GM21528 (cell line): ENCODE measurements around the gene STRIP2.
"Not testable (repeated sequence)": the region's sequence is repeated elsewhere in the genome, so short reads cannot be mapped to it uniquely, and the experiment has no call there.

Experiments
- ATAC-seq: cut with Tn5 transposase; IDR thresholded peaks from one replicate; pipeline ENCODE4 v1.9.1; 2021; ENCODE audit warnings: mild to moderate bottlenecking, moderate library complexity; ENCODE audit not compliant: unreplicated experiment, low FRiP score

The STRIP2 gene

DNA sequence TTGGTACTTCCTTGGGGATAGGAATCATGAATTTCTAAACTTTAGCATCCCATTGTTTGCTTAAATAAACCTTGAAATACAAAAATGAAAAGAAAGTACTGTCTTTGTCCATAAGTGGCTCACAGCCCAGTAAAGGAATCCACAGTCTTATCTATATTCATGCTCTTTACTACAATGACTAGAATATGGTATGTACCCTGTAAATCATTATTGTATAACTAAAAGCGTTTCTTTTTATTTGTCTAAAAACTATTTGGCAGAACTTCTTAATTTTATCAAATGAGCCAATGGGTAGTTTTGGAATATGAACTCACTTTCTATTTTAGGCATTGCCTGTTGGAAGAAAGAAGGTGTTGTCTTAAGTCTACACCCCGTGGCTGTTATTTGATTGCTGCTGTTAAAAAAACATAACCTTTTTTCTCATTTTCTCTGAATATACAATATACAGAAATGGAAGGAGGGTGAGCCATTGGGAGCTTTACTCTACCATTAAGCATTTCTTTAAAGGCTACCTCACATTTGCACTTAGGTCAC lies 12.4 kb upstream of the STRIP2 start:
- ATAC-seq: no peak

DNA sequence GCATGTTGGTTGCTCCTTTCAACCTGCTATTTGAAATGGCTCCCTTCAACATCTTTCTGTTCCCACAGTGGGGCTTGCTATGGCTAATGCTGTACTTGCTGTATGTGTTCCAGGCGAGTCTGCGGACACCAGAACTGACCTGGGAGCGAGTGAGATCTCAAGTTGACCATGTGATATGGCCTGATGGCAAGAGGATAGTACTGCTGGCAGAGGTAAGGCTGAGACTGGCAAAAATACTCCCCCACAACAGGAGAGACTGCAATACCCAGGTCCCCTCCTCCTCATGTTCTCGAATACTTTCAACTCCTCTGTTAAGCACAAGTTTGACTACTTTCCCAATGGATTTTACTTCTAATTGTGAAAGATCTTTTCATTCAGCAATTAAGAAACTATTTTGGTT lies 11.5 kb upstream of the STRIP2 start:
- ATAC-seq: no peak

- ATAC-seq: no peak
Observed at GRCh38 chr7:129423700-129424410, 10.4 kb upstream of the STRIP2 start.

DNA sequence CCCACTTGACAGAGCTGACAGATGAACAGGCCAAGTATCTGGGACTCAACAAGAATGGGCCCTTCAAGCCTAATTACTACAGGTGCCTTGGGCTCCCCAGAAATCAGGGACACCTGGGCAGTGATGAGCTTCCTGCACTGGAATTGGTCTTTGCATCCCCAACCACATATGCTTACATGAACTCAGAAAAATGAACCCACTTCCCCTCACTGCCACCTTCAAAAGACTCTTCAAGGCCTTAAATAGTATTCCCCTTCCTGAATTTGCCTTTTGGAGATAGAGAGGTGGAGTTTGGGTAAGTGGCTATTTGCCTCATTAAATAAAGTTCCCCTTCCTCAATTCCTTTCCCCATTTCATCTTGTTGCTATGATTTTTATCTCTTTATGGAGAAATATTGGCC lies 7.8 kb upstream of the STRIP2 start:
- ATAC-seq: no peak

GRCh38 chr7:129427526-129428045 lies 6.6 kb upstream of the STRIP2 start:
- ATAC-seq: no peak

- ATAC-seq: no peak
Observed at GRCh38 chr7:129431911-129432643, 2.2 kb upstream of the STRIP2 start.

- ATAC-seq: no peak
Observed at GRCh38 chr7:129434675-129435318, 565 bp downstream of the STRIP2 start.

DNA sequence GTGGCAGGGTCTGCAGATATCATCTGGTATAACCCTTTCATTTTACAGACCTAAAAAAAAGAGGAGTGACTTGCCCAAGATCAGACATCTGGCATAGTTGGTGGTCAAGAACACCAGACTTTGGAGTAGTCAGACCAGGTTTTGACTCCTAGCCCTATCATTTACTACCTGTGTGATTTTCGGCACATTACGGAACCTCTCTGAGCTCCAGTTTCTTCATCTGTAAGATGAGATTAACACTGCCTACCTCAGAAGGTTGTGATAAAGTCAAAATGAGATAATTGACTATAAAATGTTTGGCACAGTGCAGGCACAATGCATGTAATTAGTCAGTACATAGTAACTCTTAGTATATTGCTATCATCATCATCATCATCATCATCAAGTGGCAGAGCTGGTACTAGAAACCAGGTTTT lies 1.2 kb downstream of the STRIP2 start:
- no peak for ATAC-seq

DNA sequence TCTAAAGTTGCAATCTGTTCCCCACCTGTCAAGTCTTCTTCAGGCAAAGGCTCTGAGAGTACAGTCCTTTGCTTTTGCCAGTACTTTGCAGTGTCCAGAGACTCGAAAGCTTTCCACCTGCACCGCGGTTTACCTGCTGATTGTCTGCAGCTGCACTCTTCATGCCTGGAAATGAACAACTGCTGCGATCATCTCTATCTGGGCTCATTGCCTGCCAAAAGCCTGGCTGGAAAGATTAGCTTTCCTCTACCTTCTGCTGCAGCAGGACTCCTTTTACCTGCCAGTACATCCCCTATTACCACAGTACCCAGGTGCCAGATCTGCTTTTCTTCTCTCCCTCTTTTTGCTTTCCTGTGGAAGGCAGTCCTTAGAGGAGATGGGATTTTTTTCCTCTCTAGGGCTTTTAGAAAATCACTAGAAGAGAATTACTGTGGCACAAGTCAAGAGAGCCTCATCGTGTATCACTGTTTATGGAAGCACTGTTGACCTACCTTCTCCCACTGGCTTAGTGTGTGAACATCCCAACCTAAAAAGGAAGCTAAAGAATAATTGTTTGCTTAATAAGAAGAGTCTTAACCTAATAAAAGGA lies 2.2 kb downstream of the STRIP2 start:
- ATAC-seq: no peak

DNA sequence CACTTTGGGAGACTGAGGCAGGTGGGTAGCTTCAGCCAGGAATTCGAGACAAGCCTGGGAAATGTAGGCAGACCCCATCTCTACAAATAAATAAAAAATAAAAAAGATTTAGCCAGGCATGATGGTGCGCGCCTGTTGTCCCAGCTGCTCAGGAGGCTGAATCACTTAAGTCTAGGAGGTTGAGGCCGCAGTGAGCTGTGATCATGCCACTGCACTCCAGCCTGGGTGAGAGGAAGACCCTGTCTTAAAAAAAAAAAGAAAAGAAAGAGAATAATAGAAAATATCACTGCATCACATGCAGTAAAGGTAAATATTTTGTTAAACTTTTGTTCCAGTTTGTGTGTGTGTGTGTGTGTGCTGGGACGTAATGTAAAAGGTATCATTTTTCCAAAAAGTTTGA lies 3.0 kb downstream of the STRIP2 start:
- ATAC-seq: no peak

DNA sequence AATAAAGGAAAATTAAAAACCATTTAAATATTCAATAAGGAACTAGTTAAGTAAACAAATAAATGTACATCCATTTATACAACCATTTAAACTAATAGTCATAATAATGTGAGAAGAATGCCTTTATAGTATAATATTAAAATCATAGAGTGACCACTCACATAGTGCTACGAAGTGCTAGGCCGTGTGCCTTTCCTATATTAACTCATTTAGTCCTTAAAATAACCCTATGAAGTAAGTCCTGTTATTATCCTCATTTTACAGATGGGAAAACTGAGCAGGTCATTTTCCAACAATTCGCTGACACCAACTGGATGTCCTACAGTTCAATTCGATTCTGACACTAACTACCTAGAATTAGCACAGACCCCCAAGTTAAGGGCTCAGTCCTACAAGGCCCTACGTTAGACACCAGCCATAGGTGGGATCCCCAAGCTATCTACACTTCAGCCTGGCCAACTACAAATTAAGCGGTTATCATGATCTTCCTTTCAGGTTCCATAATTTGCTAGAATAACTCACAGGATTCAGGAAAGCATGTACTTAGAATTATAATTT lies 4.1 kb downstream of the STRIP2 start:
- no peak for ATAC-seq

DNA sequence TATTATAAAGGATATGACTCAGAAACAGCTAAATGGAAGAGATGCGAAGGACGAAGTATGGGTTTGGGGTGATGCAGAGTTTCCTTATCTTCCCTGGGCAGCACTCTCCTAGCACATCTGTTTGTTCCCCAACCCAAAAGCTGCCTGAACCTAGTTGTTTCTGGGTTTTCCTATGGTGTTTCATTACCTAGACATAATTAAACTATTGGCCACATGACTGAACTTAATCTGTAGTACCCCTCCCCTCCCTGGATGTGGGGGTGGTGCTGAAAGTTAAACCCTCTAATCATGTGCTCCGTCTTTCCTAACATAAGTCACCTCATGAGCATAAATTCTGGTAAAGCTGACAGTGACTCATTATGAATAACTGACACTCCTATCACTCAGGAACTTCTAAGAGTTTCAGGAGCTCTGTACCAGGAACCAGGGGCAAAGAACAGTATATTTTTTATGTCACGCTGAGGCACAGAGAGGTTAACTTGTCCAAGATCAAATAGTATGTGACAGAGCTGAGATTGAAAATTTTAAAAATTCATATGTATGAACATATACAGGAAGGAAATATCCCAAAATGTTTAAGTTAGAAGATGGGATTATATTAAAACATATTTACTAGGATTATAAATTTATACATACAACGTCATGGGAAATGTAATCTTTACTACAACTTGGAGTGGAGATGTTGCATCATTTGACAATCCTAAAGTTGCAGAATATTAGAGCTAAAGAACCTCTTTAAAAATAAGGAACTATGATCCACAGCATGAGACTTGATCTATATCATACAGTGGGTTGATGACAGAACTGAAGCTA lies 4.8 kb downstream of the STRIP2 start:
- ATAC-seq: no peak

GRCh38 chr7:129439963-129440625 lies 5.9 kb downstream of the STRIP2 start:
- no peak for ATAC-seq

GRCh38 chr7:129443612-129444011 lies 9.4 kb downstream of the STRIP2 start:
- ATAC-seq: no peak

- ATAC-seq: not testable (repeated sequence)
Observed at GRCh38 chr7:129444776-129445175, 10.5 kb downstream of the STRIP2 start.

DNA sequence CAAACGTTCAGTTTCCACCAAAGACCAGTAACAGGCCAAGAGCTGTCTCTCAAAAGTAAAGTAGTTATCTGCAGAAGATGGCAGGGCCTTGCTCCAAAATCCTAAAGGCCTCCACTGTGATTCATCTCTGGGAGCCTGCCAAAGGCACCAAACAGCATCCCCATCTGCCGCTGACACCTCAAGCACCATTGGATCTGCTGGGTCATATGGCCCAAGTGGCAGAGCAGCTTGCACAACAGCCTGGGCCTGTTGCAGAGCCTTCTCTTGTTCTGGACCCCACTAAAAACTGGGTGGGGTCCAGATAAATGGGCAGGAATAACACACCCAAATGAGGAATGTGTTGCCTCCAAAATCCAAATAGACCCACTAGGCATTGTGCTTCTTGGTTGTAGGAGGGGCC lies 12.7 kb downstream of the STRIP2 start:
- ATAC-seq: not testable (repeated sequence)

DNA sequence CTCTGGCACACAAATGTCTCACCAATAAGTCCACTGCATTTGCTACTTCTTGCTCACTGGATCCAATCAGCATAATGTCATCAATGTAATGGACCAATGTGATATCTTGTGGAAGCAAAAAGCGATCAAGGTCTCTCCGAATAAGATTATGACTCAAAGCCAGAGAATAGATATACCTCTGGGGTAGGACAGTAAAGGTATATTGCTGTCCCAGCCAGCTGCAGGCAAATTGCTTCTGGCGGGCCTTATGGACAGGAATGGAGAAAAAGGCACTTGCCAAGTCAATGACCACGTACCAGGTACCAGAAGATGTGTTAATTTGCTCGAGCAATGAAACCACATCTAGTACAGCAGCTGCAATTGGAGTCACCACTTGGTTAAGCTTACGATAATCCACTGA lies 13.2 kb downstream of the STRIP2 start:
- ATAC-seq: not testable (repeated sequence)

DNA sequence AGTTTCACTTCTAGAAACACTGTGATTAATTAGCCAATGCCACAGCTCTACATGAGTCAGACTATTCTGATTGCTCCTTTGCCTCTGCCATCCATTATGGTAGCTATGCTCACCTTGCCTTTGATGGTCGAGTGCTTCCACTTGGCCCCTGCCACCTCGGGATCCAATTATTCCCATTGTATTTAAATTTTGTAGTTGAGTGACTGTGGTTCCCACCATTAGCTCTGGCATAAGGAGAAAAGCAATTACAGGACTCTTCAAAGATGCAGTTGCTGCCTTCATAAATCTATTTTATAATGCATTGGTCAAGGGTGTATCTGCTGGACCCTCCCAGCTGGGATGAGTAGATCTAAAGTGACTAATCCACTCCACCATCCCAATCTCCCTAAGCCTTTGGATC lies 14.4 kb downstream of the STRIP2 start:
- ATAC-seq: not testable (repeated sequence)

- no peak for ATAC-seq
Observed at GRCh38 chr7:129450295-129450694, 16.1 kb downstream of the STRIP2 start.
